ENCODE measurements around the gene ACOXL. TPM values are rescaled to one million over a fixed set of nuclear protein-coding genes. Genes with fewer than 3 reads are reported as not detected.

The ACOXL gene
- total and polyA plus RNA-seq, 10 of the 15 experiments (the other 5 are each of a cell fraction or from before 2014, with no cell fraction given): 0.05 to 1.3 (median 0.71) TPM

GRCh38 chr2:110858135-110858725 lies 125.9 kb downstream of the ACOXL start:
- H4K20me1 ChIP-seq (ENCODE audit: control insufficient read depth, insufficient read depth): no peaks in the 10 kb centered on the region
- H3K4me3 ChIP-seq: no peak overlapping the region
- H3K36me3 ChIP-seq (ENCODE audit: control insufficient read depth in 2 of 2, insufficient read depth in 2 of 2, low read length in 1 of 2): no peaks in the 10 kb centered on the region
- no peaks in the 10 kb centered on the region; the same call in 2 of the 3 replicates for H3K9me3 ChIP-seq (replicated peaks; ENCODE audit: control insufficient read depth, insufficient read depth, low read length)
- ChIA-PET RAD21 (ENCODE audit: unreplicated experiment) (interaction anchor here (0.7 to 1.5 kb wide), 5 partner anchors 37 to 337 kb away, joined by 3 to 6 read pairs (median 3); no protein-coding TSS in a partner anchor), CTCF (interaction anchor here (0.7 to 1.9 kb wide), 8 partner anchors 10 to 259 kb away, joined by 3 to 8 read pairs (median 4); no protein-coding TSS in a partner anchor), POLR2A (interaction anchor here (1.1 to 1.2 kb wide), 2 partner anchors 258 to 260 kb away, joined by 3 read pairs; no protein-coding TSS in a partner anchor), SMC1A (ENCODE audit: uncharacterized antibody, unreplicated experiment) (interaction anchor here (0.6 to 2.7 kb wide), 16 partner anchors 11 to 268 kb away, joined by 3 to 12 read pairs (median 3); no protein-coding TSS in a partner anchor)
- peaks cover 0 to 1% of the 10 kb centered on the region in 2 experiments; a peak in 1 of 4 replicates for H3K27me3 ChIP-seq (replicated peaks in 1 of 2; ENCODE audit: control insufficient read depth in 2 of 2, insufficient read depth in 2 of 2, low read length in 1 of 2)
- in situ Hi-C loops (cut with MboI): loop anchor here (25.0 kb wide), 1 partner anchor 354 kb away; no protein-coding TSS in a partner anchor
- peak; percentile 83 for ATAC-seq
- FAIRE-seq: peak; percentile 47
- WGBS (ENCODE audit: insufficient coverage, insufficient replicate concordance, low lambda C conversion rate, missing lambda C conversion rate): 10% methylated on average over 12 of the region's 12 CpGs
- H2AFZ ChIP-seq (ENCODE audit: control insufficient read depth, low read depth, low read length): no peak overlapping the region
- H3K4me1 ChIP-seq (ENCODE audit: control insufficient read depth, insufficient read depth, low read length): peaks cover 9% of the 10 kb centered on the region
- 0 out of 2 replicates have a peak overlapping the region, but pooled peaks have one; percentile 41 for H3K4me2 ChIP-seq (ENCODE audit: control insufficient read depth, insufficient read depth)
- no peak overlapping the region for H3K9ac ChIP-seq (ENCODE audit: control insufficient read depth, insufficient read depth, low read length)
- DNase-seq (ENCODE audit: low read depth, low spot score): peak; percentile 69
- no peak overlapping the region for H3K27ac ChIP-seq (ENCODE audit: control insufficient read depth, insufficient read depth)
- no peaks in the 10 kb centered on the region for H3K79me2 ChIP-seq (ENCODE audit: control insufficient read depth, insufficient read depth, low read length)
- no TSS peak for BruUV-seq (replicated peaks)
- intact Hi-C loops (cut with micrococcal nuclease; ENCODE audit: unreplicated experiment): loop anchor here (10.0 kb wide), 2 partner anchors 197 to 257 kb away; no protein-coding TSS in a partner anchor
- no peak for TF ChIP-seq CTCF (IDR thresholded peaks at IDR 0.05 in 2 of 3, conservative IDR thresholded peaks at IDR 0.05 in 1 of 3; ENCODE audit: control insufficient read depth in 2 of 3, extremely low read depth in 1 of 3, insufficient read depth in 1 of 3, low read depth in 3 of 3, low read length in 3 of 3)
- TF ChIP-seq HDAC2 (IDR thresholded peaks at IDR 0.05): no peak
- no peak for TF ChIP-seq PML (IDR thresholded peaks at IDR 0.05; ENCODE audit: low read length)
- no peak for TF ChIP-seq CBX5 (IDR thresholded peaks at IDR 0.05; ENCODE audit: low read depth)
- TF ChIP-seq BHLHE40 (IDR thresholded peaks at IDR 0.05; ENCODE audit: borderline replicate concordance in 1 of 2, low read depth in 2 of 2, low read length in 1 of 2): peak; percentile 47 to 69; a peak in 3 of 4 replicates
- no peak for TF ChIP-seq RAD21 (IDR thresholded peaks at IDR 0.05; ENCODE audit: insufficient read depth, low read depth, low read length)
- TF ChIP-seq SIX5 (IDR thresholded peaks at IDR 0.05; ENCODE audit: low read depth, low read length, severe bottlenecking): no peak
- TF ChIP-seq TAF1 (IDR thresholded peaks at IDR 0.05; ENCODE audit: borderline replicate concordance, low read depth, low read length): no peak
- TF ChIP-seq ETV6 (conservative IDR thresholded peaks at IDR 0.05 in 1 of 2, IDR thresholded peaks at IDR 0.05 in 1 of 2; ENCODE audit: borderline replicate concordance in 1 of 2, low read depth in 1 of 2): no peak
- TF ChIP-seq YY1 (IDR thresholded peaks at IDR 0.05; ENCODE audit: low read depth, low read length): no peak
- TF ChIP-seq DPF2 (IDR thresholded peaks at IDR 0.05): no peak
- no peak for TF ChIP-seq TCF7 (IDR thresholded peaks at IDR 0.05; ENCODE audit: borderline replicate concordance)
- no peak for TF ChIP-seq NFXL1 (IDR thresholded peaks at IDR 0.05; ENCODE audit: borderline replicate concordance)
- TF ChIP-seq ZNF24 (IDR thresholded peaks at IDR 0.05): no peak
- TF ChIP-seq TCF12 (IDR thresholded peaks at IDR 0.05; ENCODE audit: low read depth, low read length): peak; percentile 85
- TF ChIP-seq MEF2B (IDR thresholded peaks at IDR 0.05; ENCODE audit: partially characterized antibody, poor library complexity, severe bottlenecking): no peak
- TF ChIP-seq SMAD1 (IDR thresholded peaks at IDR 0.05; ENCODE audit: low read depth, partially characterized antibody): no peak
- no peak for TF ChIP-seq BCL3 (IDR thresholded peaks at IDR 0.05; ENCODE audit: borderline replicate concordance, insufficient read depth, low read depth, low read length, poor library complexity, severe bottlenecking)

Data from GM12878 (cell line).